ENCODE data around the gene JAK2. TPM values are rescaled to one million over a fixed set of nuclear protein-coding genes. Genes with fewer than 3 reads are reported as not detected.

JAK2 gene
- total and polyA plus RNA-seq, 9 of the 15 experiments (the other 6 are each of a cell fraction or from before 2014, with no cell fraction given): 4.7 to 23.4 (median 15.3) TPM

- TF ChIP-seq ZMIZ1 (IDR thresholded peaks at IDR 0.05; ENCODE audit: low read depth in 2 of 2, low read length in 2 of 2) (no peak), POLR2AphosphoS2 (IDR thresholded peaks at IDR 0.05; ENCODE audit: low read length) (no peak), ZNF184 (CRISPR knock-in tag; IDR thresholded peaks at IDR 0.05) (no peak), ZNF507 (tag; conservative IDR thresholded peaks at IDR 0.05) (no peak), CCNT2 (IDR thresholded peaks at IDR 0.05; ENCODE audit: borderline replicate concordance, extremely low read depth, insufficient read length, low read depth, low read length) (no peak), SREBF1 (IDR thresholded peaks at IDR 0.05; ENCODE audit: borderline replicate concordance, low read depth, low read length) (no peak), YBX1 (IDR thresholded peaks at IDR 0.05) (no peak), TCF7L2 (IDR thresholded peaks at IDR 0.05; ENCODE audit: low read depth, low read length) (no peak), FUS (optimal IDR thresholded peaks at IDR 0.05; ENCODE audit: low read depth, low read length) (no peak), PRDM10 (IDR thresholded peaks at IDR 0.05; ENCODE audit: partially characterized antibody) (peak; percentile 47), HES1 (IDR thresholded peaks at IDR 0.05; ENCODE audit: low read depth) (no peak), MYBL2 (IDR thresholded peaks at IDR 0.05; ENCODE audit: low read depth) (no peak), MYBL2 (CRISPR knock-in tag; IDR thresholded peaks at IDR 0.05; ENCODE audit: borderline replicate concordance) (no peak), CXXC5 (CRISPR knock-in tag; IDR thresholded peaks at IDR 0.05) (peak; percentile 37; the same call in 1 of the 2 replicates), ILK (tag; IDR thresholded peaks at IDR 0.05; ENCODE audit: borderline replicate concordance, low read depth) (no peak), RCOR1 (IDR thresholded peaks at IDR 0.05; ENCODE audit: borderline replicate concordance in 1 of 2, low read depth in 2 of 2, low read length in 2 of 2) (0 out of 4 replicates have a peak, but pooled peaks of 1 of the 2 experiments have one; percentile 11)
These were observed 554 bp downstream of the JAK2 start (continued) for GRCh38 chr9:4985386-4986266.
